ENCODE measurements around the gene DNAJC25.

Gene DNAJC25

GRCh38 chr9:111630182-111630963 is 761 bp upstream of the DNAJC25 start:
- H3K4me1 ChIP-seq, result peaks cover 0 to 27% (median 18%) of the 10 kb centered on the region in 4 donors
- peak overlapping the region; percentile 74 to 94 for H3K4me3 ChIP-seq
- no peak for TF ChIP-seq CTCF (IDR thresholded peaks at IDR 0.05)
- no peak for DNase-seq
- H3K36me3 ChIP-seq, result no peaks in the 10 kb centered on the region
- intact Hi-C loops (cut with DNase I; ENCODE audit: low total_unique reads), result no loop called here
- peak overlapping the region; percentile 76 to 86 for H3K27ac ChIP-seq
- no peaks in the 10 kb centered on the region for H3K9me3 ChIP-seq
- H3K27me3 ChIP-seq, result no peaks in the 10 kb centered on the region

- Histone ChIP-seq H3K4me3 (peak overlapping the region; percentile 74 to 94), H3K27ac (peak overlapping the region; percentile 76 to 86), H3K36me3 (no peaks in the 10 kb centered on the region), H3K9me3 (no peaks in the 10 kb centered on the region), H3K27me3 (no peaks in the 10 kb centered on the region), H3K4me1 (peaks cover 0 to 27% (median 18%) of the 10 kb centered on the region in 4 donors)
- no peak for DNase-seq
- intact Hi-C loops (cut with DNase I; ENCODE audit: low total_unique reads), result no loop called here
- no peak for TF ChIP-seq CTCF (IDR thresholded peaks at IDR 0.05)
These were observed 245 bp upstream of the DNAJC25 start for GRCh38 chr9:111630964-111631213.

GRCh38 chr9:111632060-111632459 is 926 bp downstream of the DNAJC25 start:
- intact Hi-C loops (cut with DNase I; ENCODE audit: low total_unique reads), result no loop called here
- Histone ChIP-seq H3K4me1 (peaks cover 0 to 27% (median 18%) of the 10 kb centered on the region in 4 donors), H3K9me3 (no peaks in the 10 kb centered on the region), H3K27me3 (no peaks in the 10 kb centered on the region), H3K4me3 (peak overlapping the region; percentile 74 to 94), H3K27ac (peak overlapping the region; percentile 76 to 86), H3K36me3 (no peaks in the 10 kb centered on the region)
- no peak for DNase-seq
- no peak for TF ChIP-seq CTCF (IDR thresholded peaks at IDR 0.05)

GRCh38 chr9:111632695-111633388 is 1.7 kb downstream of the DNAJC25 start:
- TF ChIP-seq CTCF (IDR thresholded peaks at IDR 0.05), result no peak
- Histone ChIP-seq H3K4me3 (peak overlapping the region; percentile 74 to 94), H3K27ac (no peak overlapping the region), H3K4me1 (peaks cover 0 to 27% (median 18%) of the 10 kb centered on the region in 4 donors), H3K36me3 (no peaks in the 10 kb centered on the region), H3K27me3 (no peaks in the 10 kb centered on the region), H3K9me3 (no peaks in the 10 kb centered on the region)
- no peak for DNase-seq
- intact Hi-C loops (cut with DNase I; ENCODE audit: low total_unique reads), result no loop called here

GRCh38 chr9:111633389-111633736 is 2.2 kb downstream of the DNAJC25 start:
- no peaks in the 10 kb centered on the region for H3K27me3 ChIP-seq
- no peaks in the 10 kb centered on the region for H3K9me3 ChIP-seq
- intact Hi-C loops (cut with DNase I; ENCODE audit: low total_unique reads), result no loop called here
- TF ChIP-seq CTCF (IDR thresholded peaks at IDR 0.05), result no peak
- no peak for DNase-seq
- H3K4me3 ChIP-seq, result no peak overlapping the region
- peaks cover 0 to 27% (median 18%) of the 10 kb centered on the region in 4 donors for H3K4me1 ChIP-seq
- no peak overlapping the region for H3K27ac ChIP-seq
- no peaks in the 10 kb centered on the region for H3K36me3 ChIP-seq
